GM19395 (cell line): ENCODE data around the gene WHAMM.
"Not testable (repeated sequence)": the region's sequence is repeated elsewhere in the genome, so short reads cannot be mapped to it uniquely, and the experiment has no call there.

Experiments
- ATAC-seq: cut with Tn5 transposase; IDR thresholded peaks from one replicate; pipeline ENCODE4 v1.9.1; 2021; ENCODE audit warnings: mild to moderate bottlenecking, moderate library complexity; ENCODE audit not compliant: unreplicated experiment

Gene WHAMM

GRCh38 chr15:82856397-82857170 lies 47.2 kb downstream of the WHAMM start:
- no peak for ATAC-seq

- ATAC-seq: no peak
Measured at GRCh38 chr15:82858932-82859331, 49.5 kb downstream of the WHAMM start.

- ATAC-seq: no peak
Measured at GRCh38 chr15:82862886-82863285, 53.5 kb downstream of the WHAMM start.

GRCh38 chr15:82864967-82865366 lies 55.5 kb downstream of the WHAMM start:
- no peak for ATAC-seq

GRCh38 chr15:82865581-82865980 lies 56.2 kb downstream of the WHAMM start:
- not testable (repeated sequence) for ATAC-seq

GRCh38 chr15:82865981-82866380 lies 56.6 kb downstream of the WHAMM start:
- not testable (repeated sequence) for ATAC-seq

- no peak for ATAC-seq
Measured at GRCh38 chr15:82870727-82871320, 61.4 kb downstream of the WHAMM start.

- no peak for ATAC-seq
Measured at GRCh38 chr15:82871358-82871757, 61.9 kb downstream of the WHAMM start.

GRCh38 chr15:82871832-82872484 lies 62.5 kb downstream of the WHAMM start:
- ATAC-seq: no peak

- ATAC-seq: no peak
Measured at GRCh38 chr15:82873000-82873680, 63.7 kb downstream of the WHAMM start.

GRCh38 chr15:82874267-82874666 lies 64.8 kb downstream of the WHAMM start:
- no peak for ATAC-seq

- ATAC-seq: no peak
Measured at GRCh38 chr15:82874961-82875360, 65.5 kb downstream of the WHAMM start.

- ATAC-seq: no peak
Measured at GRCh38 chr15:82875411-82876003, 66.1 kb downstream of the WHAMM start.

- no peak for ATAC-seq
Measured at GRCh38 chr15:82877825-82878224, 68.4 kb downstream of the WHAMM start.

- no peak for ATAC-seq
Measured at GRCh38 chr15:82878325-82878724, 68.9 kb downstream of the WHAMM start.

- ATAC-seq: no peak
Measured at GRCh38 chr15:82880704-82881103, 71.3 kb downstream of the WHAMM start.

GRCh38 chr15:82881747-82882146 lies 72.3 kb downstream of the WHAMM start:
- no peak for ATAC-seq

- ATAC-seq: no peak
Measured at GRCh38 chr15:82882273-82882928, 73.0 kb downstream of the WHAMM start.
